Occipital lobe (tissue), 2 donors: ENCODE data around the gene SLC2A9. TPM values are rescaled to one million over a fixed set of nuclear protein-coding genes. Genes with fewer than 3 reads are reported as not detected.

Source experiments
- DNase-seq: peaks from one replicate; lab custom pipeline; 2025; lab: John Stamatoyannopoulos, UW
- total RNA-seq: library from RNA; depleted of rRNA; stranded (reverse); fragments of >200 nt; gene quantifications from one replicate; pipeline ENCODE4 v1.2.3, GENCODE V29; 2014

The SLC2A9 gene
- 3.1 TPM for total RNA-seq

GRCh38 chr4:10020871-10021652 is at the start of gene SLC2A9:
SLC2A9 (minus strand) TSS chr4:10021497; CDS start chr4:10021429, 68 bp downstream.
- no peak for DNase-seq

GRCh38 chr4:10069075-10069642 is 47.9 kb upstream of the SLC2A9 start:
- DNase-seq: no peak

GRCh38 chr4:10066670-10067651 is 45.7 kb upstream of the SLC2A9 start:
- no peak for DNase-seq

- DNase-seq: no peak
These were observed 44.9 kb upstream of the SLC2A9 start for GRCh38 chr4:10066206-10066605.

GRCh38 chr4:10063544-10064300 is 42.4 kb upstream of the SLC2A9 start:
- DNase-seq: peak; percentile 71

- no peak for DNase-seq
These were observed 40.5 kb upstream of the SLC2A9 start for GRCh38 chr4:10061650-10062415.

GRCh38 chr4:10058371-10058770 is 37.1 kb upstream of the SLC2A9 start:
- DNase-seq: no peak

GRCh38 chr4:10057023-10057395 is 35.7 kb upstream of the SLC2A9 start:
- no peak for DNase-seq

- DNase-seq: no peak
These were observed 35.2 kb upstream of the SLC2A9 start for GRCh38 chr4:10056334-10057022.

- no peak for DNase-seq
These were observed 34.6 kb upstream of the SLC2A9 start for GRCh38 chr4:10055871-10056270.

- DNase-seq: no peak
These were observed 33.3 kb upstream of the SLC2A9 start for GRCh38 chr4:10054571-10055041.

- no peak for DNase-seq
These were observed 32.5 kb upstream of the SLC2A9 start for GRCh38 chr4:10053635-10054453.

- no peak for DNase-seq
These were observed 30.3 kb upstream of the SLC2A9 start for GRCh38 chr4:10051517-10052135.

GRCh38 chr4:10050721-10051120 is 29.4 kb upstream of the SLC2A9 start:
- DNase-seq: no peak

GRCh38 chr4:10050261-10050661 is 29.0 kb upstream of the SLC2A9 start:
- DNase-seq: no peak

GRCh38 chr4:10048941-10049697 is 27.8 kb upstream of the SLC2A9 start:
- no peak for DNase-seq

- DNase-seq: no peak
These were observed 26.7 kb upstream of the SLC2A9 start for GRCh38 chr4:10047967-10048366.

GRCh38 chr4:10046471-10046870 is 25.2 kb upstream of the SLC2A9 start:
- no peak for DNase-seq
